HCT116 (cell line): ENCODE measurements around the gene ABCB1. TPM values are rescaled to one million over a fixed set of nuclear protein-coding genes. Genes with fewer than 3 reads are reported as not detected.

ENCODE experiments used
- ATAC-seq: fragments of 200-7000 bp; cut with Tn5 transposase; 2 replicates; pipeline ENCODE4 v1.9.1; 2020; ENCODE audit warnings: mild to moderate bottlenecking, moderate library complexity
- BruUV-seq: library from RNA; stranded (reverse); fragments of 400-500 nt; replicated peaks from 2 replicates; lab custom pipeline; 2021; lab: Mats Ljungman, UMichigan
- CTCF ChIA-PET: fragments of 300-600 bp; sonication (Branson Sonifier 250); formaldehyde crosslinking; loops from one replicate; lab custom pipeline; 2021; ENCODE audit warnings: antibody characterized with exemption; lab: Charles Lee
- POLR2A ChIA-PET: fragments of 300-600, 350-600 bp; sonication (Branson Sonifier 250); formaldehyde crosslinking; loops from one replicate; lab custom pipeline; 2021; ENCODE audit warnings: antibody characterized with exemption; lab: Charles Lee
- RAD21 ChIA-PET, 2 experiments: fragments of 300-600 bp; sonication (Branson Sonifier 250); formaldehyde crosslinking; loops; one replicate each; lab custom pipeline; 2023; ENCODE audit warnings: low total read pairs in 2 of 2; ENCODE audit not compliant: uncharacterized antibody in 2 of 2, unreplicated experiment in 2 of 2, low non-redundant PET in 1 of 2; lab: Charles Lee
- DNase-seq: peaks from one replicate; pipeline ENCODE4 v3.0.0-alpha.2; 2010; ENCODE audit warnings: low read depth, low spot score
- H2AFZ ChIP-seq: fragments of 200-600 bp; shearing (Covaris generic), sonication (generic); 2 replicates; pipeline ENCODE4 v1.6.1; 2017; ENCODE audit warnings: low read depth, mixed run types, mixed read lengths, antibody characterized with exemption, low read length; ENCODE audit not compliant: poor library complexity, severe bottlenecking
- H3K27ac ChIP-seq: 2 replicates; pipeline ENCODE4 v1.5.1; 2012; ENCODE audit warnings: low read depth, low read length
- H3K27me3 ChIP-seq: fragments of 200-600 bp; sonication (generic); 2 replicates; pipeline ENCODE4 v1.6.1; 2016; ENCODE audit warnings: mixed run types, low read length, mixed read lengths; ENCODE audit not compliant: insufficient read depth
- H3K36me3 ChIP-seq, 2 experiments: fragments of 200-500 bp in 1 of 2; fragments of 200-600 bp in 1 of 2; sonication (Bioruptor generic) in 1 of 2; sonication (generic) in 1 of 2; 2 replicates each; pipeline versions ENCODE4 v1.5.1 to v1.6.1; 2014 to 2016; ENCODE audit warnings: low read length in 2 of 2, inconsistent platforms in 1 of 2, mixed read lengths in 1 of 2, mixed run types in 1 of 2; ENCODE audit not compliant: insufficient read depth in 2 of 2, control insufficient read depth in 1 of 2
- H3K4me1 ChIP-seq, 2 experiments: fragments of 200-600 bp in 1 of 2; sonication (generic) in 1 of 2; 2 replicates each; pipeline versions ENCODE4 v1.5.1 to v1.6.1; 2012 to 2017; ENCODE audit warnings: low read length in 2 of 2, inconsistent platforms in 1 of 2, mild to moderate bottlenecking in 1 of 2, mixed read lengths in 1 of 2, mixed run types in 1 of 2, moderate library complexity in 1 of 2; ENCODE audit not compliant: insufficient read depth in 2 of 2, control insufficient read depth in 1 of 2
- H3K4me2 ChIP-seq: fragments of 200-600 bp; sonication (generic); 2 replicates; pipeline ENCODE4 v1.6.1; 2017; ENCODE audit warnings: mixed run types, low read length, mixed read lengths
- H3K4me3 ChIP-seq, 2 experiments: fragments of 200-600 bp in 1 of 2; sonication (generic) in 1 of 2; replicated peaks in 1 of 2; 2 replicates each; pipeline ENCODE4 v1.5.1; 2011 to 2016; ENCODE audit warnings: low read length in 2 of 2, control low read depth in 1 of 2, low read depth in 1 of 2, mild to moderate bottlenecking in 1 of 2, mixed read lengths in 1 of 2, mixed run types in 1 of 2
- H3K79me2 ChIP-seq: fragments of 200-600 bp; sonication (generic); 2 replicates; pipeline ENCODE4 v1.6.1; 2017; ENCODE audit warnings: mild to moderate bottlenecking, mixed run types, low read length, moderate library complexity, mixed read lengths; ENCODE audit not compliant: insufficient read depth
- H3K9ac ChIP-seq: fragments of 200-600 bp; sonication (generic); 2 replicates; pipeline ENCODE4 v1.6.1; 2016; ENCODE audit warnings: low read length, mixed read lengths
- H3K9me2 ChIP-seq: fragments of 200-600 bp; sonication (generic), shearing (Covaris generic); 2 replicates; pipeline ENCODE4 v1.6.1; 2017; ENCODE audit warnings: mixed run types, mild to moderate bottlenecking, moderate library complexity; ENCODE audit not compliant: insufficient read depth
- H3K9me3 ChIP-seq, 2 experiments: fragments of 200-500 bp in 1 of 2; fragments of 200-600 bp in 1 of 2; sonication (Bioruptor generic) in 1 of 2; sonication (generic) in 1 of 2; 2 replicates each; pipeline ENCODE4 v1.6.1; 2014 to 2017; ENCODE audit warnings: low read length in 2 of 2, mixed read lengths in 2 of 2, inconsistent platforms in 1 of 2, low read depth in 1 of 2, mild to moderate bottlenecking in 1 of 2, mixed run types in 1 of 2, moderate library complexity in 1 of 2; ENCODE audit not compliant: control insufficient read depth in 1 of 2, insufficient read depth in 1 of 2
- H4K20me1 ChIP-seq: fragments of 200-600 bp; sonication (generic), shearing (Covaris generic); 2 replicates; pipeline ENCODE4 v1.6.1; 2017; ENCODE audit warnings: mixed run types, mild to moderate bottlenecking, moderate library complexity; ENCODE audit not compliant: insufficient read depth
- CBX3 ChIP-seq: IDR thresholded peaks from 2 replicates; pipeline ENCODE4 v1.6.1; 2012; ENCODE audit warnings: low read depth
- CEBPB ChIP-seq: IDR thresholded peaks from 2 replicates; pipeline ENCODE4 v1.6.1; 2012; ENCODE audit warnings: low read depth
- EZH2 ChIP-seq: fragments of 200-600 bp; sonication (generic); IDR thresholded peaks from 2 replicates; pipeline ENCODE4 v1.6.1; 2017; ENCODE audit warnings: antibody characterized with exemption, mixed run types
- FOSL1 ChIP-seq: IDR thresholded peaks from 2 replicates; pipeline ENCODE4 v1.6.1; 2012; ENCODE audit warnings: low read depth
- POLR2AphosphoS5 ChIP-seq: IDR thresholded peaks from 2 replicates; pipeline ENCODE4 v1.6.1; 2011; ENCODE audit warnings: mild to moderate bottlenecking, low read depth, low read length, moderate library complexity
- SIN3A ChIP-seq: IDR thresholded peaks from 2 replicates; pipeline ENCODE4 v1.6.1; 2012; ENCODE audit warnings: low read depth
- SP1 ChIP-seq: IDR thresholded peaks from 2 replicates; pipeline ENCODE4 v1.6.1; 2012; ENCODE audit warnings: low read depth
- SRF ChIP-seq: IDR thresholded peaks from 2 replicates; pipeline ENCODE4 v1.6.1; 2012; ENCODE audit warnings: low read depth
- ZFX ChIP-seq: fragments of 450-650 bp; IDR thresholded peaks from 2 replicates; pipeline ENCODE4 v1.6.1; 2017
- intact Hi-C: fragments of 100-400 bp; cut with micrococcal nuclease; formaldehyde crosslinking; loops from 2 replicates; pipeline ENCODE4 v1.10.0; 2022
- total RNA-seq: library from RNA; stranded (reverse); gene quantifications from one replicate; pipeline ENCODE4 v1.2.1, GENCODE V29; 2021; ENCODE audit not compliant: unreplicated experiment
- TF ChIP-seq, protein P1 (sequence below): IDR thresholded peaks from 2 replicates; pipeline ENCODE4 v1.6.1; 2012; ENCODE audit warnings: low read depth

Gene ABCB1
- total RNA-seq, 1 experiment from 2014 or later = 1.8 TPM

DNA sequence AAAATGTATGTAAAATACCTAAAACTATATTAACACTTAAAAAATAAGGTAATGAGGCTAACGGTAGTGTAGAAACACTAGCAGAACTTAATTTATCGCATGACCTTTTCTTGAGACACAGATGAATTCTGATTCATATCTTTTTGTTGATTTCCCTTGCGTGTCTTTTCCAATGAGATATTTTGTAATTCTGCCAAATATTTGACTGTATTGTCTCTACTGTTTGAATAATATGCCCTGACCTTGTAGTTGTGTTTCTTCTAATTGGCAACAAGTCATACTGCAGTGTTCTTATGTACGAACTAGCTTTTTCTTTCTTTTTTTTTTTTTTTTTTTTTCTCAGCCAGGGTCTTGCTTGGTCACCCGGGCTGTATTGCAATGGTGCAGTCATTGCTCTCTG, 9.2 kb upstream of the ABCB1 start (continued):
- TF ChIP-seq, protein P1, sequence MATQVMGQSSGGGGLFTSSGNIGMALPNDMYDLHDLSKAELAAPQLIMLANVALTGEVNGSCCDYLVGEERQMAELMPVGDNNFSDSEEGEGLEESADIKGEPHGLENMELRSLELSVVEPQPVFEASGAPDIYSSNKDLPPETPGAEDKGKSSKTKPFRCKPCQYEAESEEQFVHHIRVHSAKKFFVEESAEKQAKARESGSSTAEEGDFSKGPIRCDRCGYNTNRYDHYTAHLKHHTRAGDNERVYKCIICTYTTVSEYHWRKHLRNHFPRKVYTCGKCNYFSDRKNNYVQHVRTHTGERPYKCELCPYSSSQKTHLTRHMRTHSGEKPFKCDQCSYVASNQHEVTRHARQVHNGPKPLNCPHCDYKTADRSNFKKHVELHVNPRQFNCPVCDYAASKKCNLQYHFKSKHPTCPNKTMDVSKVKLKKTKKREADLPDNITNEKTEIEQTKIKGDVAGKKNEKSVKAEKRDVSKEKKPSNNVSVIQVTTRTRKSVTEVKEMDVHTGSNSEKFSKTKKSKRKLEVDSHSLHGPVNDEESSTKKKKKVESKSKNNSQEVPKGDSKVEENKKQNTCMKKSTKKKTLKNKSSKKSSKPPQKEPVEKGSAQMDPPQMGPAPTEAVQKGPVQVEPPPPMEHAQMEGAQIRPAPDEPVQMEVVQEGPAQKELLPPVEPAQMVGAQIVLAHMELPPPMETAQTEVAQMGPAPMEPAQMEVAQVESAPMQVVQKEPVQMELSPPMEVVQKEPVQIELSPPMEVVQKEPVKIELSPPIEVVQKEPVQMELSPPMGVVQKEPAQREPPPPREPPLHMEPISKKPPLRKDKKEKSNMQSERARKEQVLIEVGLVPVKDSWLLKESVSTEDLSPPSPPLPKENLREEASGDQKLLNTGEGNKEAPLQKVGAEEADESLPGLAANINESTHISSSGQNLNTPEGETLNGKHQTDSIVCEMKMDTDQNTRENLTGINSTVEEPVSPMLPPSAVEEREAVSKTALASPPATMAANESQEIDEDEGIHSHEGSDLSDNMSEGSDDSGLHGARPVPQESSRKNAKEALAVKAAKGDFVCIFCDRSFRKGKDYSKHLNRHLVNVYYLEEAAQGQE = no peak
- no peak for TF ChIP-seq POLR2AphosphoS5

DNA sequence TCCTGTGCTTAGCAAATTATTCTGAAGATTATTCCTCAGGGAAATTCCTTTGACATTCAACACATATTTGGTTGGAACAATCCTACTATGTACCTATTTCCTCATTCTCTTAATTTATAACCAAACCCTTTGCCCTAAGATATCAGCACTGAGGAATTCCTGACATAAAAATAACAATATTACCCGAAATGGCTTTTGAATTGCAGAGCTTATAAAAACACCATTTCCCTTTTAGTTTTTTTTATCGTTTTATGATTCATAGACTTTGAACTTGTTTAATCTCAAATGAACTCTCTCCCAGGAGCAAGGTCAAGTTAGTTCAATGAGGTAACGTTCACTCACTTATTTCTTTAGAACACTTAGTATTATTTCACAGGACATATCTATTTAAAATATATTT, 7.7 kb upstream of the ABCB1 start:
- Histone ChIP-seq H2AFZ (peak overlapping the region; percentile 6), H3K27ac (no peak overlapping the region), H4K20me1 (no peaks in the 10 kb centered on the region), H3K36me3 (no peaks in the 10 kb centered on the region), H3K79me2 (no peaks in the 10 kb centered on the region), H3K4me3 (no peak overlapping the region)
- RAD21 ChIA-PET = no interaction called here
- ATAC-seq = no peak
- no TSS peak for BruUV-seq
- no peak for TF ChIP-seq SRF
- TF ChIP-seq, all 23 proteins: peak for 0
- ChIA-PET POLR2A (no interaction called here), CTCF (interaction anchor here (1.5 to 1.8 kb wide), 2 partner anchors 16 to 102 kb away, joined by 4 to 5 read pairs; no protein-coding TSS in a partner anchor)
- intact Hi-C loops = no loop called here
- no peak overlapping the region for H3K9ac ChIP-seq
- DNase-seq = no peak
- peaks cover 0 to 5% of the 10 kb centered on the region in 2 experiments; a peak in 1 of 4 replicates for H3K4me1 ChIP-seq
- H3K27me3 ChIP-seq = no peaks in the 10 kb centered on the region
- no peaks in the 10 kb centered on the region for H3K9me3 ChIP-seq
- H3K4me2 ChIP-seq = no peak overlapping the region
- no peaks in the 10 kb centered on the region for H3K9me2 ChIP-seq

DNA sequence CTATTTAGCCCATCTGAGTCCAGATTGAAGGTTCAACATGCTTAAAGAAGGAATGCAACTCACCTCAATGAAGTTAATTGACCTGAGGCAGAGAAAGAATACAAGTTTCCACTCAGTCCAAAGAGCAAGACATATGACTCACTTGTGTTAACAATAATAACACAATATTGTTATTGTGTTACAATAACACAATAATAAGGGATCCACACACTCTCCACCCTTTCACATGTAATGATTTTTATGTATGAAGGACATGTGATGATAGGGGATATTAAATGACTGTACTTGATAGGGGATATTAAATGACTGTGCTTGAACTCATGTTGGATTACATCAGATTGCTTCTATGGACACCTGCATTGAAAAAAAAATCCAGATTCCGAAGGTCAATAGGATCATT, 3.6 kb upstream of the ABCB1 start:
- Histone ChIP-seq H3K9me3 (no peaks in the 10 kb centered on the region), H3K27ac (no peak overlapping the region), H3K9me2 (no peaks in the 10 kb centered on the region), H3K36me3 (no peaks in the 10 kb centered on the region), H3K9ac (no peak overlapping the region), H3K4me1 (peaks cover 0 to 5% of the 10 kb centered on the region in 2 experiments; a peak in 2 of 4 replicates), H2AFZ (no peak overlapping the region), H3K4me2 (no peak overlapping the region), H3K27me3 (no peaks in the 10 kb centered on the region), H3K4me3 (no peak overlapping the region), H3K79me2 (no peaks in the 10 kb centered on the region), H4K20me1 (no peaks in the 10 kb centered on the region)
- intact Hi-C loops = no loop called here
- ChIA-PET POLR2A (no interaction called here), RAD21 (interaction anchor here in 1 of 2 experiments (0.6 kb wide), 1 partner anchor 88 kb away, joined by 3 read pairs; no protein-coding TSS in a partner anchor), CTCF (no interaction called here)
- DNase-seq (no peak), ATAC-seq (no peak)
- BruUV-seq = no TSS peak
- no peak for TF ChIP-seq SP1
- no peak for TF ChIP-seq EZH2
- no peak for TF ChIP-seq SIN3A
- no peak for TF ChIP-seq CEBPB
- no peak for TF ChIP-seq FOSL1
- no peak for TF ChIP-seq SRF
- TF ChIP-seq CBX3 = no peak
- TF ChIP-seq, protein P1 = no peak
- TF ChIP-seq ZFX = no peak
